H9 (cell line): ENCODE data around the gene ZNF609. TPM values are rescaled to one million over a fixed set of nuclear protein-coding genes. Genes with fewer than 3 reads are reported as not detected.

Source experiments
- DNase-seq: peaks from one replicate; pipeline ENCODE4 v3.0.0-alpha.2; 2017
- H2AFZ ChIP-seq: one replicate; pipeline ENCODE4 v1.6.1; 2013; ENCODE audit warnings: mild to moderate bottlenecking, low read length, control low read depth, moderate library complexity
- H2AK5ac ChIP-seq: 2 replicates; pipeline ENCODE4 v1.6.1; 2013; ENCODE audit warnings: low read length, control low read depth, mixed read lengths; ENCODE audit not compliant: insufficient read length
- H2BK120ac ChIP-seq: one replicate; pipeline ENCODE4 v1.6.1; 2013; ENCODE audit warnings: low read depth, mild to moderate bottlenecking, low read length, control low read depth, inconsistent platforms; ENCODE audit not compliant: poor library complexity, severe bottlenecking
- H2BK12ac ChIP-seq: 2 replicates; pipeline ENCODE4 v1.6.1; 2013; ENCODE audit warnings: low read length, control low read depth, mixed read lengths, low read depth; ENCODE audit not compliant: insufficient read length
- H2BK15ac ChIP-seq: 2 replicates; pipeline ENCODE4 v1.6.1; 2013; ENCODE audit warnings: low read depth, low read length, control low read depth
- H2BK20ac ChIP-seq: one replicate; pipeline ENCODE4 v1.6.1; 2013; ENCODE audit warnings: low read depth, mild to moderate bottlenecking, low read length, control low read depth, inconsistent platforms; ENCODE audit not compliant: poor library complexity, severe bottlenecking
- H2BK5ac ChIP-seq: 2 replicates; pipeline ENCODE4 v1.6.1; 2013; ENCODE audit warnings: low read length, control low read depth, mixed read lengths; ENCODE audit not compliant: insufficient read length
- H3K14ac ChIP-seq: 2 replicates; pipeline ENCODE4 v1.6.1; 2013; ENCODE audit warnings: low read length, control low read depth; ENCODE audit not compliant: insufficient read depth
- H3K18ac ChIP-seq: 2 replicates; pipeline ENCODE4 v1.6.1; 2013; ENCODE audit warnings: low read depth, mild to moderate bottlenecking, mixed read lengths, low read length, control low read depth; ENCODE audit not compliant: insufficient read length
- H3K23ac ChIP-seq: 2 replicates; pipeline ENCODE4 v1.6.1; 2013; ENCODE audit warnings: low read length, control low read depth, mixed read lengths, low read depth; ENCODE audit not compliant: insufficient read length
- H3K23me2 ChIP-seq: 2 replicates; pipeline ENCODE4 v1.6.1; 2013; ENCODE audit warnings: low read depth, mild to moderate bottlenecking, mixed read lengths, low read length, control low read depth; ENCODE audit not compliant: insufficient read length, poor library complexity, severe bottlenecking
- H3K27ac ChIP-seq: 2 replicates; pipeline ENCODE4 v1.5.1; 2013; ENCODE audit warnings: low read length, control low read depth, mixed read lengths, low read depth; ENCODE audit not compliant: insufficient read length
- H3K27me3 ChIP-seq: 2 replicates; pipeline ENCODE4 v1.6.1; 2013; ENCODE audit warnings: low read length, control low read depth, inconsistent platforms; ENCODE audit not compliant: insufficient read depth
- H3K4ac ChIP-seq: 2 replicates; pipeline ENCODE4 v1.6.1; 2013; ENCODE audit warnings: low read depth, mild to moderate bottlenecking, control low read depth, inconsistent platforms, low read length, moderate library complexity
- H3K4me1 ChIP-seq: 2 replicates; pipeline ENCODE4 v1.6.1; 2013; ENCODE audit warnings: low read length, control low read depth, inconsistent platforms; ENCODE audit not compliant: insufficient read depth
- H3K4me2 ChIP-seq: 2 replicates; pipeline ENCODE4 v1.6.1; 2013; ENCODE audit warnings: low read length, control low read depth, mixed read lengths; ENCODE audit not compliant: insufficient read length, insufficient read depth
- H3K56ac ChIP-seq: 2 replicates; pipeline ENCODE4 v1.6.1; 2013; ENCODE audit warnings: low read depth, mild to moderate bottlenecking, mixed read lengths, low read length, control low read depth; ENCODE audit not compliant: insufficient read length
- H3K79me1 ChIP-seq: 2 replicates; pipeline ENCODE4 v1.6.1; 2013; ENCODE audit warnings: low read depth, mild to moderate bottlenecking, moderate library complexity, low read length, control low read depth, inconsistent platforms; ENCODE audit not compliant: insufficient read depth, poor library complexity, severe bottlenecking
- H3K79me2 ChIP-seq: 2 replicates; pipeline ENCODE4 v1.6.1; 2013; ENCODE audit warnings: low read length, control low read depth, inconsistent platforms; ENCODE audit not compliant: insufficient read depth
- H3K9ac ChIP-seq: 2 replicates; pipeline ENCODE4 v1.6.1; 2013; ENCODE audit warnings: low read length, control low read depth, mixed read lengths; ENCODE audit not compliant: insufficient read length; ENCODE audit errors: extremely low read depth
- H3K9me3 ChIP-seq: one replicate; pipeline ENCODE4 v1.6.1; 2013; ENCODE audit warnings: low read depth, low read length, inconsistent platforms; ENCODE audit not compliant: control insufficient read depth
- H3T11ph ChIP-seq: one replicate; pipeline ENCODE4 v1.6.1; 2013; ENCODE audit warnings: mild to moderate bottlenecking, low read length, control low read depth, inconsistent platforms
- H4K20me1 ChIP-seq: one replicate; pipeline ENCODE4 v1.6.1; 2013; ENCODE audit not compliant: control insufficient read depth, insufficient read length, insufficient read depth
- H4K5ac ChIP-seq: 2 replicates; pipeline ENCODE4 v1.6.1; 2013; ENCODE audit warnings: low read depth, mild to moderate bottlenecking, mixed read lengths, low read length, control low read depth; ENCODE audit not compliant: insufficient read length
- H4K8ac ChIP-seq: replicated peaks from 2 replicates; pipeline ENCODE4 v1.6.1; 2013; ENCODE audit warnings: low read length, control low read depth, mixed read lengths, low read depth; ENCODE audit not compliant: insufficient read length
- H4K91ac ChIP-seq: 2 replicates; pipeline ENCODE4 v1.6.1; 2013; ENCODE audit warnings: low read depth, mild to moderate bottlenecking, moderate library complexity, mixed read lengths, low read length, control low read depth; ENCODE audit not compliant: insufficient read length
- H3K27ac Mint-ChIP-seq, 3 experiments: 2 replicates in 2 of 3; 3 replicates in 1 of 3; pipeline ENCODE4 v1.8.0; 2020 to 2021; ENCODE audit warnings: mixed read lengths in 3 of 3, mild to moderate bottlenecking in 1 of 3, moderate library complexity in 1 of 3
- H3K27me3 Mint-ChIP-seq: 2 replicates; pipeline ENCODE4 v1.8.0; 2021; ENCODE audit warnings: low read depth, mild to moderate bottlenecking, moderate library complexity, mixed read lengths
- H3K36me3 Mint-ChIP-seq, 3 experiments: 2 replicates in 2 of 3; 3 replicates in 1 of 3; pipeline ENCODE4 v1.8.0; 2020 to 2021; ENCODE audit warnings: low read depth in 3 of 3, mixed read lengths in 3 of 3; ENCODE audit not compliant: insufficient read depth in 1 of 3
- H3K4me1 Mint-ChIP-seq, 2 experiments: 2 replicates each; pipeline ENCODE4 v1.8.0; 2020; ENCODE audit warnings: mixed read lengths in 2 of 2
- H3K4me3 Mint-ChIP-seq, 2 experiments: 2 replicates in 1 of 2; 3 replicates in 1 of 2; pipeline ENCODE4 v1.8.0; 2020 to 2021; ENCODE audit warnings: mild to moderate bottlenecking in 2 of 2, mixed read lengths in 2 of 2, moderate library complexity in 1 of 2
- H3K9me3 Mint-ChIP-seq, 2 experiments: 2 replicates in 1 of 2; 3 replicates in 1 of 2; pipeline ENCODE4 v1.8.0; 2020; ENCODE audit warnings: mild to moderate bottlenecking in 2 of 2, mixed read lengths in 2 of 2, moderate library complexity in 1 of 2
- WGBS: extraction: QIAGEN DNeasy Blood & Tissue Kit; methylation state at CpG from one replicate; pipeline ENCODE4 v1.1.7; 2013; ENCODE audit warnings: missing lambda C conversion rate, low lambda C conversion rate, mixed read lengths; ENCODE audit not compliant: insufficient read length; ENCODE audit errors: extremely low coverage; 5-methylcytosine and 5-hydroxymethylcytosine counted together
- total RNA-seq: library from RNA; stranded (reverse); gene quantifications from 2 replicates; pipeline ENCODE4 v1.2.1, GENCODE V29; 2021
- TF ChIP-seq, protein P1 (sequence below): fragments of 200-600 bp; sonication (generic); conservative IDR thresholded peaks from 3 replicates; pipeline ENCODE4 v1.8.0; 2021; ENCODE audit warnings: antibody characterized with exemption, mild to moderate bottlenecking

Gene ZNF609
- total RNA-seq, 1 experiment from 2014 or later = 45.3 TPM

DNA sequence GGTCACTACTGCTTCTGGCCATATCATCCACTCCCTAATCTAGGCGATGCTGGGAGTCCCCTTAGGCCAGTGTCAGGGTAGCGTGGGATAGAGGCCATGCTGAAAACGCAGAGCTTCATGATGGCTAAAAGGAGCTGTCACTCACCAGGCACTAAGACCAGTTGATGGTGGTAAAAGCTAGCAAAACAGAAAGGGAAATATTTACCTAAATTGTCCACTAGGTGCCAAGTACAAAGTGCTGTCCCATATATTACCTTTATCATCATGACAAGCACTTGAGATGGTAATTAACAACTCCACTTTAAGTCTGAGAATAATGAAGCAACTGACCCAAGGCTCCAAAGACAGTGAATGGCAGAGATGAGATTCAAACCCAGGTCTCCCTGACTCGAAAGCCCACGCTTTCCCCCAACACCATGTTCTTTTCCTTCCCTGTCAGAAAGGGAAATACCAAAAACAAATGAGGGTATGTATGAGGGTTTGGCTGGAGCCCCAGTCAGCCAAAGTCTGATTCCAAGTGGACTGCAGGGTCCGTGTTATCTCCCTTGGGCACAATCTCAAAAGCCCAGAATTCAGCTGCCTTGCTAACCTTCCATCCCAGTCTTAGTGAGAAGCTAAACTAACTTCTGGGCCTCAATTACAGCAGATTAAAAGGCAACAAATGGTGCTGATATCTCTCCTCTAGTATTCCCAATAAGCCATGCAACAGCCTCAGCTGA lies 230.4 kb downstream of the ZNF609 start:
- Histone ChIP-seq H3K9me3 (no peaks in the 10 kb centered on the region), H3K79me2 (peaks cover 5% of the 10 kb centered on the region; the same call in 1 of the 2 replicates), H3K4me2 (no peak overlapping the region), H2BK20ac (no peak overlapping the region), H2BK15ac (no peak overlapping the region), H2BK120ac (no peak overlapping the region), H3K18ac (no peak overlapping the region), H3K23me2 (no peaks in the 10 kb centered on the region), H4K5ac (no peak overlapping the region), H3K4ac (no peak overlapping the region), H2AK5ac (no peak overlapping the region), H2AFZ (no peak overlapping the region), H3K4me1 (peaks cover 5% of the 10 kb centered on the region; the same call in 1 of the 2 replicates), H3K56ac (no peak overlapping the region), H3K23ac (no peak overlapping the region), H4K20me1 (no peaks in the 10 kb centered on the region), H2BK12ac (no peak overlapping the region), H4K91ac (no peak overlapping the region), H3T11ph (no peak overlapping the region), H3K9ac (no peak overlapping the region), H3K27ac (no peak overlapping the region), H2BK5ac (no peak overlapping the region), H3K14ac (no peak overlapping the region), H4K8ac (no peak overlapping the region), H3K27me3 (no peaks in the 10 kb centered on the region), H3K79me1 (peaks cover 11% of the 10 kb centered on the region)
- H3K27ac Mint-ChIP-seq = peak overlapping the region; percentile 95; a peak in 4 of 7 replicates
- peaks cover 50 to 60% of the 10 kb centered on the region in 2 experiments for H3K4me1 Mint-ChIP-seq
- H3K27me3 Mint-ChIP-seq = no peaks in the 10 kb centered on the region; the same call in 1 of the 2 replicates
- no peaks in the 10 kb centered on the region for H3K9me3 Mint-ChIP-seq
- H3K36me3 Mint-ChIP-seq = peaks cover 63 to 97% (median 74%) of the 10 kb centered on the region in 3 experiments; a peak in 6 of 7 replicates
- no CpG with 5 or more reads among the region's 6 CpGs for WGBS
- H3K4me3 Mint-ChIP-seq = no peak overlapping the region
- TF ChIP-seq, protein P1, sequence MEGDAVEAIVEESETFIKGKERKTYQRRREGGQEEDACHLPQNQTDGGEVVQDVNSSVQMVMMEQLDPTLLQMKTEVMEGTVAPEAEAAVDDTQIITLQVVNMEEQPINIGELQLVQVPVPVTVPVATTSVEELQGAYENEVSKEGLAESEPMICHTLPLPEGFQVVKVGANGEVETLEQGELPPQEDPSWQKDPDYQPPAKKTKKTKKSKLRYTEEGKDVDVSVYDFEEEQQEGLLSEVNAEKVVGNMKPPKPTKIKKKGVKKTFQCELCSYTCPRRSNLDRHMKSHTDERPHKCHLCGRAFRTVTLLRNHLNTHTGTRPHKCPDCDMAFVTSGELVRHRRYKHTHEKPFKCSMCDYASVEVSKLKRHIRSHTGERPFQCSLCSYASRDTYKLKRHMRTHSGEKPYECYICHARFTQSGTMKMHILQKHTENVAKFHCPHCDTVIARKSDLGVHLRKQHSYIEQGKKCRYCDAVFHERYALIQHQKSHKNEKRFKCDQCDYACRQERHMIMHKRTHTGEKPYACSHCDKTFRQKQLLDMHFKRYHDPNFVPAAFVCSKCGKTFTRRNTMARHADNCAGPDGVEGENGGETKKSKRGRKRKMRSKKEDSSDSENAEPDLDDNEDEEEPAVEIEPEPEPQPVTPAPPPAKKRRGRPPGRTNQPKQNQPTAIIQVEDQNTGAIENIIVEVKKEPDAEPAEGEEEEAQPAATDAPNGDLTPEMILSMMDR = peak; percentile 47; the same call in 2 of the 3 replicates
- DNase-seq = no peak
